ENCODE results near the gene KRTAP4-16.
"Not testable (repeated sequence)": the region's sequence is repeated elsewhere in the genome, so short reads cannot be mapped to it uniquely, and the experiment has no call there.

KRTAP4-16 gene

DNA sequence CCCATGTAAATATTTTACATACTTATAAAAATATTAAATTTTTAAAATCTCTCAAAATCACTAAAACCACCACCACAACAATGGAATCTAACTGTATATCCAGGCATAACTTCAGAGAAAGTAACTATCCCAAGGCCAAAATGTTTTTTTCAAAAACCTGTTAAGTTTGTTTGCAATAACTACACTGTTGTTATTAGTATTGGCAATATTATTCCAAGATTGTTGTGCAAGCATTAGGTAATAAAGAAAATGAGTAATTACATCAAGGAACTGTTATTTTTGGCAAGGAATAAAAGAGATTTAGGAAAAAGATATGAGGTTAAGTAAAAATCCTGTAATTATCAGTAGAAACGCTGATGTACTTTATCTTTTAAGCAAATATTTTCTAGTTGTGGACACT is 25.4 kb upstream of the KRTAP4-16 start:
- Mint-ChIP-seq H3K4me3 (no peak overlapping the region), H3K36me3 (no peaks in the 10 kb centered on the region), H3K9me3 (no peaks in the 10 kb centered on the region), H3K4me1 (peaks cover 22% of the 10 kb centered on the region), H3K27me3 (peaks cover 3% of the 10 kb centered on the region), H3K27ac (no peak overlapping the region)
- no peak for DNase-seq
- CTCF ChIA-PET, result no interaction called here

DNA sequence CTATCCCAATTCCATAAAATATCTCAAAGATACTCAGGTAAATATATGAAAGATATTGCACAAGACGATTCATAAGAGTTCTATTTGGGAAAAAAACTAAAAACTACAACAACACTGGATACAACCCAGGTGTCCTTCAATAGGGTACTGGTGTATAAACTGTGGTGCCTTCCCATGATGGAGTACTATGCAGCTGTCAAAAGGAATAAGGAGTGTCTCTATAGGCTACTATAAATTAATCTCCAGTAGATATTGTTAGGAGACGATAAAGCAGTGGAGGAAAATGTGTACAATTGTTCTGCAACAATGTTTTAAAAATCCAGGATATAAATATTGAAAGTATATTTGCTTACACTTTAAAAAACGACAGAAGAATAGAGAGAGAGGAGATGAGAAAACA is 24.4 kb upstream of the KRTAP4-16 start:
- no peak overlapping the region for H3K4me3 Mint-ChIP-seq
- no peaks in the 10 kb centered on the region for H3K9me3 Mint-ChIP-seq
- H3K36me3 Mint-ChIP-seq, result no peaks in the 10 kb centered on the region
- H3K27me3 Mint-ChIP-seq, result peaks cover 3% of the 10 kb centered on the region
- no peak for DNase-seq
- no peak overlapping the region for H3K27ac Mint-ChIP-seq
- CTCF ChIA-PET, result no interaction called here
- peaks cover 22% of the 10 kb centered on the region for H3K4me1 Mint-ChIP-seq

DNA sequence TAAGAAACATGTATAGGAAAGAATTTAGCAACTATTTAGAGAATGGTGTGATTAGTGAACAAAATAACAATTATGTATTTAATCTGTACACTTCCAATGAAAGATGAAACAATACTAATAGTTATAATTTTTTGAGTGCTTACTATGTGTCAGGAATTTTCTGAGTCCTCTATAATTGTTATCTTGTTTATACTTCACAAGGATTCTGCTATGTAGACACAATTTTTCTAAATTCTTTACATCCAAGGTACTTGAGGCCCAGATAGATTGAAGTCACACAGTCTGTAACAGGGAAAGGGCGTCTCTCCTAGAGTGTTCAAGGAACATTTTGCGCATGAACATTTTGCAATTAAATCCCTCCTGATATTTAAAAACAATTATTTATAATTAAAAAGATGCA is 23.1 kb upstream of the KRTAP4-16 start:
- Mint-ChIP-seq H3K36me3 (peaks cover 4% of the 10 kb centered on the region), H3K4me1 (peaks cover 30% of the 10 kb centered on the region), H3K27me3 (peaks cover 3% of the 10 kb centered on the region), H3K9me3 (peaks cover 3% of the 10 kb centered on the region), H3K27ac (no peak overlapping the region), H3K4me3 (no peak overlapping the region)
- CTCF ChIA-PET, result no interaction called here
- DNase-seq, result no peak

DNA sequence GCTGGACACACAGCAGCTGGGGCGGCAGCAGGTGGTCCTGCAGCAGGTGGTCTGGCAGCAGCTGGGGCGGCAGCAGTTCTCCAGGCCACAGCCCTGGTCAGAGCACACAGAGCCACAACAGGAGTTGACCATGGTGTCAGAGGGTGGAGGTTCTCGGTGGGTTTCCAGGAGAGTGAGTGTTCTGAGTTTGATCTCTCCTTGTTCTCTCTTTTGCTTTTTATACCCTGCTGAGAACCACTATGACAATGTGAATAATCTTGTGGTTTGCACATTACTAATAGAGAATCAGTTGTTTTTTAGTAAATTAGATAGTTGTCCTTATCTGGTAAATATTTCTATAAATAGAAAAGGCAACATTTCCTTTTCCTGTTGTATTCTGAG is 22.0 kb upstream of the KRTAP4-16 start, which contains the start of gene KRTAP4-12:
Gene KRTAP4-12, minus strand, starts transcription at position 192 of the 381 bp plus-strand sequence. Its CDS starts 60 bp downstream, at position 132.
- H3K4me1 Mint-ChIP-seq, result peaks cover 33% of the 10 kb centered on the region
- DNase-seq, H3K36me3 Mint-ChIP-seq, H3K27ac Mint-ChIP-seq, H3K9me3 Mint-ChIP-seq, H3K27me3 Mint-ChIP-seq, CTCF ChIA-PET, H3K4me3 Mint-ChIP-seq: not testable (repeated sequence)

DNA sequence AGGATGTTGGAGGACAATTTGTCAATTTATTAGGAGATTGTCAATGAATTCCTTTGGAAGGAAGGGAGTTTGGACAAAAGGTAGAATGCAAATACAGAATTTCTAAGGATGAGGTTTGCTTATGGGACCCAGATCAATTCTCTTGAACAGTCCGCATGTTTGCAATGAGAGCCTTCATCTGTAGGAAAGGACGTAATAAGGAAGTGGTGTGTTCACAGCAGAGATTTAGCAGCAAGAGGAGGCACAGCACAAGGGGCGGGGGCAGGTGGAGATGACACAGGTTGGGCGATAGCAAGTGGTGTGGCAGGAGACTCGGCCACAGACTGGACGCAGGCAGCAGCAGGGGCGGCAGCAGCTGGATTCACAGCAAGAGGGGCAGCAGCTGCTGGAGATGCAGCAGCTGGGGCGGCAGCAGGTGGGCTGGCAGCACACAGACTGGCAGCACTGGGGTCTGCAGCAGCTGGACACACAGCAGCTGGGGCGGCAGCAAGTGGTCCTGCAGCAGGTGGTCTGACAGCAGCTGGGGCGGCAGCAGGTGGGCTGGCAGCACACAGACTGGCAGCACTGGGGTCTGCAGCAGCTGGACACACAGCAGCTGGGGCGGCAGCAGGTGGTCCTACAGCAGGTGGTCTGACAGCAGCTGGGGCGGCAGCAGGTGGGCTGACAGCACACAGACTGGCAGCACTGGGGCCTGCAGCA is 21.4 kb upstream of the KRTAP4-16 start:
- H3K4me3 Mint-ChIP-seq, H3K9me3 Mint-ChIP-seq, H3K27ac Mint-ChIP-seq, CTCF ChIA-PET, H3K27me3 Mint-ChIP-seq, H3K36me3 Mint-ChIP-seq, DNase-seq: not testable (repeated sequence)
- H3K4me1 Mint-ChIP-seq, result peaks cover 33% of the 10 kb centered on the region

DNA sequence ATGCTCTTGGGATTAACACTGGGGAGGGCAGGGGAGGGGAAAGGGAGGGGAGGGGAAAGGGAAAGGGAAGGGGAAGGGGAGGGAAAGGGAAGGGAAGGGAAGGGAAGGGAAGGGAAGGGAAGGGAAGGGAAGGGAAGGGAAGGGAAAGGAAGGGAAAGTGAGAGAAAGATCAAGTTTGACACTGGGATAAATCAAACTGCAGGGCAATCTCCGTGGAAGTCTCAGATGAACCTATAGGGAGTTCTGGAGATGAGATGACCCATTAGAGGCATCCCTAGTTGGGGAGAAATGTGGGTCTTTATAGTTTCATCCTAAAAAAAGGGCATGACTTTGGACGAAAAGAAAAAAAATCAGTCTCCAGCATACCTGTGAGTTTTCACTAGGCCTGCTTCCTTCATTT is 19.7 kb upstream of the KRTAP4-16 start:
- Mint-ChIP-seq H3K4me3 (no peak overlapping the region), H3K27me3 (peaks cover 15% of the 10 kb centered on the region), H3K36me3 (peaks cover 4% of the 10 kb centered on the region), H3K9me3 (peaks cover 5% of the 10 kb centered on the region), H3K27ac (no peak overlapping the region), H3K4me1 (peaks cover 33% of the 10 kb centered on the region)
- CTCF ChIA-PET, result no interaction called here
- no peak for DNase-seq

DNA sequence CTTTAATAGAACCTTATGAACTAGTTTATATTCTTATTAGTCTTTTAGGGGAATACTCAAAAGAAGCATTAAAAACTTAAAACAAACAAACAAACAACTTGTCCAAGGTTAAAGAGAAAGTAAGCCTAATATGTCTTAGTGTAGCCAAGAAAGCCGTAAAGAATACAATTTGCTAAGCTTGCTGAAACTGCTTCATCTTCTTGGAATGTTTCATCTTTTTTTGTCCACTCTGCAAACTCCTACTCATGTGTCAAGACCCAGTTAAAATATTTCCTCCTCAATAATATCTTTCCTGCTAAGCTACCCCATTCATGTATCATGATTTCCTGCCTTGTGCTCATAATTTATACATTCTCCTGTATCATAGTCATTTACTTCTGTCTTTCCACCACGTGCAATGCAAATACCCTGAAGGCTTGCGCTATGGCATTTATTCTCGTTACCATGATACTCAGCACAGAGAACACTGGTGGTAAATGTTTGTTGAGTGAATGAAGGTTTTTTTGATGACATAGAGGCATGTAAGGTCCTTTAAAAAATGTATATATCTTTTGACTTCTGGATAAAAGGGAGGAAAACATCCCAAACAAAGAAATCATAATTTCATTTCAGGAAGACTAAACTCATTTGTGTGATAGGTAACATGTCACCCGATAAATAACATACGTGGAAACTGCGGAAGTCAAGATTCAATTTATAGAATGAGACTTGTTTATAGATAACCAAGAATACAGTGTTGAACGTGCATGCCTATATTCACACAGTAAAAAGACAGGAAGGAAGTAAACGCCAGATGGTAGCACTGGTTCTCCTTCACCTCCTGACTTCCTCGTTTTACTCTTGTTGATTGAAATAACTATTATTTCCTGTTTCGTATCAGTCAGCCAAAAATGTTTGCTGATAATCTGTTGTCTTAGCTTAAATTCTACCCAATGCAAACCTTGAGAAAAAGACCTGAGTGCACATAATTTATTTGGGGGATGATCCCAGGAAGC is 18.0 kb upstream of the KRTAP4-16 start:
- H3K27ac Mint-ChIP-seq, result peak overlapping the region; percentile 73
- CTCF ChIA-PET, result interaction anchor here (0.6 kb wide), 1 partner anchor 201 kb away, joined by 3 read pairs; no protein-coding TSS in a partner anchor
- H3K36me3 Mint-ChIP-seq, H3K4me3 Mint-ChIP-seq, H3K9me3 Mint-ChIP-seq, DNase-seq: not testable (repeated sequence)
- peaks cover 12% of the 10 kb centered on the region for H3K27me3 Mint-ChIP-seq
- H3K4me1 Mint-ChIP-seq, result peaks cover 22% of the 10 kb centered on the region

DNA sequence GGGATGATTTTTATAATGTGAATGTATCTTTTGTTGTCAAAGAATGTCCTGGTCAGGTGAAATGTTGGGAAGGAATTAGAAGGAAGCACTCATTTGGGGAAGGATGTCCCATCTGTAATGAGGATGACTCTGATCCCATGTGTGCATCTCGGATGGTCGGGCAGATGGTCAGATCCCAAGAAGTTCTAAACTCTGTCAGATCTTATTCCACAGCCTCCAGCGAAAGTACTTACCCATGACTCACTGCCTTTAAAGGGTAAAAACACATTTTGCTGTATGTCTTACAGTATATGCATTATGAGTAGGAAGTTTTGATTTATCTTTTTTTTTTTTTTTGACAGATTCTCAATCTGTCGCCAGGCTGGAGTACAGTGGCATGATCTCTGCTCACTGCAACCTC is 16.7 kb upstream of the KRTAP4-16 start:
- H3K27me3 Mint-ChIP-seq, result peaks cover 20% of the 10 kb centered on the region
- no peak overlapping the region for H3K27ac Mint-ChIP-seq
- DNase-seq, result no peak
- H3K4me1 Mint-ChIP-seq, result peaks cover 16% of the 10 kb centered on the region
- H3K36me3 Mint-ChIP-seq, result peaks cover 4% of the 10 kb centered on the region
- CTCF ChIA-PET, result no interaction called here
- H3K4me3 Mint-ChIP-seq, result no peak overlapping the region
- H3K9me3 Mint-ChIP-seq, result peaks cover 5% of the 10 kb centered on the region

DNA sequence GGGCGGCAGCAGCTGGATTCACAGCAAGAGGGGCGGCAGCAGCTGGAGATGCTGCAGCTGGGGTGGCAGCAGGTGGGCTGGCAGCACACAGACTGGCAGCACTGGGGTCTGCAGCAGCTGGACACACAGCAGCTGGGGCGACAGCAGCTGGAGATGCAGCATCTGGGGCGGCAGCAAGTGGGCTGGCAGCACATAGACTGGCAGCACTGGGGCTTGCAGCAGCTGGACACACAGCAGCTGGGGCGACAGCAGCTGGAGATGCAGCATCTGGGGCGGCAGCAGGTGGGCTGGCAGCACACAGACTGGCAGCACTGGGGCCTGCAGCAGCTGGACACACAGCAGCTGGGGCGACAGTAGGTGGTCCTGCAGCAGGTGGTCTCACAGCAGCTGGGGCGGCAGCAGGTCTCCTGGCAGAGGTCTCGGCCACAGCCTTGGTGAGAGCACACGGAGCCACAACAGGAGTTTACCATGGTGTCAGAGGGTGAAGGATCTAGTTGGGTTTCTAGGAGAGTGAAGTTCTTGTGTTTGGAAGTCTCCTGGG is 15.9 kb upstream of the KRTAP4-16 start, which contains the start of gene KRTAP4-11:
Gene KRTAP4-11, minus strand, starts transcription at position 528 of the 541 bp plus-strand sequence. Its CDS starts 58 bp downstream, at position 470.
- DNase-seq, H3K4me3 Mint-ChIP-seq, H3K27ac Mint-ChIP-seq, H3K36me3 Mint-ChIP-seq, CTCF ChIA-PET, H3K9me3 Mint-ChIP-seq: not testable (repeated sequence)
- Mint-ChIP-seq H3K27me3 (peaks cover 20% of the 10 kb centered on the region), H3K4me1 (peaks cover 11% of the 10 kb centered on the region)

DNA sequence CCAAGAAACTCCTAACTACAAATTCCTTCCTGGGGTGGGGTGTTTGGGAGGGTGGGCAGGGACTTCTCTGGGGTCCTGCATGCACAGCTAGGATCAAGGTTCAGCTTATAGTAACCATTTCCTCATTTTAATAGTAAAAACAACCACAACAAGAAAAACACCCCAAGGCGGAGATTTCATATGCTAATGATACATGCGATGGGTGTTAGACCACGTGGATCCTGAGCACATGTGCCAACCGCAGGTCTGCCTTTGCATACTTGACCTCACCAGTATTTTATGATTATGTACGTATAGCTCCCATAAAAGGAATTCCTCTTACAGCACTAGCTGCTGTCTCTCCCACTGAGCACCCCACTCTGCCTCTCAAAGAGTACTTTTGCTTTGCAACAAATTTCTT is 14.3 kb upstream of the KRTAP4-16 start:
- peaks cover 4% of the 10 kb centered on the region for H3K36me3 Mint-ChIP-seq
- CTCF ChIA-PET, result no interaction called here
- no peak overlapping the region for H3K4me3 Mint-ChIP-seq
- H3K27ac Mint-ChIP-seq, result no peak overlapping the region
- DNase-seq, result no peak
- H3K4me1 Mint-ChIP-seq, result peaks cover 11% of the 10 kb centered on the region
- peaks cover 7% of the 10 kb centered on the region for H3K9me3 Mint-ChIP-seq
- H3K27me3 Mint-ChIP-seq, result peaks cover 20% of the 10 kb centered on the region

DNA sequence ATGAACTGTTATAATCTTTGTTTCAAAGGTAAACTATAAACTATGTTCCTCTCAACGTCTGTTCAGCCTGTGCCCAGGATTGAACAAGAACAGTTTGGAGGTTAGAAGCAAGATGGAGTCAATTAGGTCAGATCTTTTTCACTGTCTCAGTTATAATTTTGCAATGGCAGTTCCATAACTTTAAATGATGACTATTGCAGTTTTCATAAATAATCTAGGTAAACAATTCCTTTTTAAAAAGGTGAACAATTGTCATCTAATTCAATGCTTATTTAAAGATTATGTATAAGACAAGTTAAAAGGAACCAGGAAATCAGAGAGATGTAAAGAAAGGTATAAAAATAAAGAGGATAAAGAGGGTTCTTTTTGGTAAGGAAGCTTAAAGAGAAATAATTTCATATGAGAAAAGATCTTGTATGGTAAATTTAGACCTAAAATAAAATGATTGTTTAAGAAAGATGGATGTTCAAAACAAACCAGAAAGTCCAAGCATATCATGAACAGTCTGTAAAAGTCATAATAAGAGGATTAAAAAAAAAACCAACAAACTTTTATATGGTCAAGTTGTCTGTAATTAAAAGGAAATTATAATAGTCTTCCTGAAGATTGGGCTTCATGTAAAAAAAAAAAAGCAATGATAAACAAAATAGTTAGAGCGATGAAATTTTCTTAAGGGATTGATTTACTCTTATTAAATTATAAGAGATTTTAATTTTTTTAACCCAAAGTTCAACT is 9.3 kb upstream of the KRTAP4-16 start:
- H3K36me3 Mint-ChIP-seq, result peaks cover 1% of the 10 kb centered on the region
- CTCF ChIA-PET, result no interaction called here
- no peak overlapping the region for H3K27ac Mint-ChIP-seq
- H3K4me3 Mint-ChIP-seq, result no peak overlapping the region
- peaks cover 13% of the 10 kb centered on the region for H3K27me3 Mint-ChIP-seq
- H3K9me3 Mint-ChIP-seq, result peaks cover 9% of the 10 kb centered on the region
- DNase-seq, result no peak
- H3K4me1 Mint-ChIP-seq, result peaks cover 6% of the 10 kb centered on the region

DNA sequence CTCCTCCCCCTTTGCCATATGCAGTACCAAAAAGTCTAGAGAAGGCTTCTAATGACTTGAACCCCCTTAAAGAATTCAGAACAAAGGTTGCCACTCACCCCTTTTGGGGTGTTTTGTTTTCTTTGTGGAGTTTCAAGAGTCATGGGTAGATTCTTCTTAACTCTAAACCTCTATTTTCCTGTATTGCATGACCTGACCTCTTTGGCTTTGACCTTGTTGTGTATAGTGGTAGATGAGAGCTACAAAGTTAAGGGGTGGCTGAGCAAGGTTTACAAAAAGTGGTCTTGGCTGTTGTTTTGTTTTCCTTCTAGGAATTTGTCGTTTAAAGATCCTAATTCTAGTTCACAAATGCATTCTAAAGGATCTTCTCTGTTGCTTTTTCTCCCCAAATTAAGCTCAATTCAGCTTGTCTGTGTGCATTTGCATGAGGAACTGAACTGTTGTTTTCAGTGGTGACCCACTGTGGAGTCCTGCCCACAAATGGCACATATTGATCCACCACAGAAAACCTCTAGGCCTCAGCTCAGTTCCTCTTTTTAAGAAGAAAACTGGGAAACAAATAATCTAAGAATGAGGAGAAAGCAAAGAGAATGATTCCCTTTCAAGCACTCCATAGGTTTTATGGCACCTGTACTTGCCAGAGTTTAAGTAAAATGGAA is 6.8 kb upstream of the KRTAP4-16 start:
- peaks cover 10% of the 10 kb centered on the region for H3K27me3 Mint-ChIP-seq
- CTCF ChIA-PET, H3K4me1 Mint-ChIP-seq, DNase-seq, H3K4me3 Mint-ChIP-seq, H3K27ac Mint-ChIP-seq, H3K9me3 Mint-ChIP-seq, H3K36me3 Mint-ChIP-seq: not testable (repeated sequence)

DNA sequence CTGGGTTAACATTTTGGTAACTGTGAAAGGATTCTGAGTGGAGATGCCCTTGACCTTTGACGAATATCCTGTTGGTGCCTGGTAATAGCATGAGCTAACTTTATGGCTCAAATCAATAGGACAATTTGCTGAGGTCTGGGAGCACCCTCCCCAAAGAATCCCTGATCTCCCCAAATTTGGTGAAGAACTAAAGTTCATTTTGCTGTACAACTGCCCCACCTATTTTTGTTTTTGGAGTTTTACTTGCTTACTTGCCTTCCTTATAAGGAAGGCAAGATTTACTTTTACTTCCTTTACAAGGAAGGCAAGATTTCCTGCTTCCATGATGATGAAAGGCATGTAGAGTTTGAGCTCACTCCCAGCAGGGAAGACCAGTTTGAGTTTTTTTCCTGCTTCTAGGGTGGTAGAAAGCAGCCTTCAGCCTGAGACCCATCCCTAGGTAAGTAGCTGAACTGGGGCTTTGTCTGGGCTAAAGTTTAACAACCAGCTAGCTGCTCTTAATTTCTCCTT is 6.0 kb upstream of the KRTAP4-16 start:
- Mint-ChIP-seq H3K4me3 (no peak overlapping the region), H3K27ac (no peak overlapping the region), H3K4me1 (peaks cover 6% of the 10 kb centered on the region), H3K27me3 (peaks cover 10% of the 10 kb centered on the region), H3K9me3 (peaks cover 7% of the 10 kb centered on the region), H3K36me3 (peaks cover 1% of the 10 kb centered on the region)
- CTCF ChIA-PET, result no interaction called here
- no peak for DNase-seq
